PC-9 (cell line): ENCODE results near the gene ZBTB9. TPM values are rescaled to one million over a fixed set of nuclear protein-coding genes. Genes with fewer than 3 reads are reported as not detected.

Experiments used
- BruUV-seq: library from RNA; stranded (reverse); fragments of 400-500 nt; replicated peaks from 2 replicates; lab custom pipeline; 2021; lab: Mats Ljungman, UMichigan
- CTCF ChIA-PET: fragments of 300-600 bp; sonication (Branson Sonifier 250); formaldehyde crosslinking; loops from one replicate; lab custom pipeline; 2022; ENCODE audit warnings: antibody characterized with exemption; lab: Charles Lee
- POLR2A ChIA-PET: fragments of 300-600 bp; sonication (Branson Sonifier 250); formaldehyde crosslinking; loops from one replicate; lab custom pipeline; 2022; ENCODE audit warnings: antibody characterized with exemption; ENCODE audit not compliant: unreplicated experiment; lab: Charles Lee
- DNase-seq, 2 experiments: peaks; one replicate each; pipeline versions ENCODE4 v3.0.0 to v3.0.0-alpha.2; 2015 to 2022; ENCODE audit warnings: mixed read lengths in 1 of 2
- H2AFZ ChIP-seq: fragments of 200-600 bp; sonication (generic); 2 replicates; pipeline ENCODE4 v1.8.1; 2017; ENCODE audit warnings: antibody characterized with exemption
- H3F3A ChIP-seq: fragments of 200-600 bp; sonication (generic); 2 replicates; pipeline ENCODE4 v1.8.1; 2017; ENCODE audit warnings: antibody characterized with exemption, mild to moderate bottlenecking, low read depth; ENCODE audit not compliant: insufficient read depth
- H3K27ac ChIP-seq: fragments of 200-600 bp; sonication (generic); 2 replicates; pipeline ENCODE4 v1.6.1; 2016; ENCODE audit warnings: mixed run types
- H3K27me3 ChIP-seq: fragments of 200-600 bp; sonication (generic); 2 replicates; pipeline ENCODE4 v1.6.1; 2016; ENCODE audit warnings: low read depth, mixed run types; ENCODE audit not compliant: insufficient read depth
- H3K36me3 ChIP-seq: fragments of 200-600 bp; sonication (generic); 2 replicates; pipeline ENCODE4 v1.6.1; 2016; ENCODE audit warnings: low read depth, mixed run types
- H3K4me1 ChIP-seq: fragments of 200-600 bp; sonication (generic); replicated peaks from 2 replicates; pipeline ENCODE4 v1.6.1; 2016; ENCODE audit warnings: mixed run types; ENCODE audit not compliant: insufficient read depth
- H3K4me2 ChIP-seq: fragments of 200-600 bp; sonication (generic); 2 replicates; pipeline ENCODE4 v1.6.1; 2017; ENCODE audit warnings: mixed run types
- H3K4me3 ChIP-seq: fragments of 200-600 bp; sonication (generic); 2 replicates; pipeline ENCODE4 v1.6.1; 2016; ENCODE audit warnings: mixed run types
- H3K79me2 ChIP-seq: fragments of 200-600 bp; sonication (generic); 2 replicates; pipeline ENCODE4 v1.6.1; 2017; ENCODE audit warnings: low read depth, mixed run types
- H3K9me2 ChIP-seq: fragments of 200-600 bp; sonication (generic); 2 replicates; pipeline ENCODE4 v1.8.1; 2017; ENCODE audit warnings: mild to moderate bottlenecking; ENCODE audit not compliant: insufficient read depth
- H3K9me3 ChIP-seq: fragments of 200-600 bp; sonication (generic); 2 replicates; pipeline ENCODE4 v1.8.1; 2016; ENCODE audit warnings: low read depth; ENCODE audit not compliant: insufficient read depth
- H4K20me1 ChIP-seq: fragments of 200-600 bp; sonication (generic); 2 replicates; pipeline ENCODE4 v1.8.1; 2017; ENCODE audit not compliant: insufficient read depth
- EZH2 ChIP-seq: fragments of 200-600 bp; sonication (generic); IDR thresholded peaks from 2 replicates; pipeline ENCODE4 v1.8.0; 2017; ENCODE audit warnings: antibody characterized with exemption, low read depth
- intact Hi-C: fragments of 100-400 bp; cut with micrococcal nuclease; formaldehyde crosslinking; loops from one replicate; pipeline ENCODE4 v1.10.0; 2022; ENCODE audit not compliant: unreplicated experiment
- total RNA-seq: library from RNA; stranded (reverse); gene quantifications from 2 replicates; pipeline ENCODE4 v1.2.3, GENCODE V29; 2021
- TF ChIP-seq, protein P1 (sequence below): fragments of 200-600 bp; sonication (generic); conservative IDR thresholded peaks from 2 replicates; pipeline ENCODE4 v1.6.1; 2017; ENCODE audit warnings: mixed run types, antibody characterized with exemption, mild to moderate bottlenecking, moderate library complexity

Gene ZBTB9
- total RNA-seq, 1 experiment from 2014 or later = 7.9 TPM

DNA sequence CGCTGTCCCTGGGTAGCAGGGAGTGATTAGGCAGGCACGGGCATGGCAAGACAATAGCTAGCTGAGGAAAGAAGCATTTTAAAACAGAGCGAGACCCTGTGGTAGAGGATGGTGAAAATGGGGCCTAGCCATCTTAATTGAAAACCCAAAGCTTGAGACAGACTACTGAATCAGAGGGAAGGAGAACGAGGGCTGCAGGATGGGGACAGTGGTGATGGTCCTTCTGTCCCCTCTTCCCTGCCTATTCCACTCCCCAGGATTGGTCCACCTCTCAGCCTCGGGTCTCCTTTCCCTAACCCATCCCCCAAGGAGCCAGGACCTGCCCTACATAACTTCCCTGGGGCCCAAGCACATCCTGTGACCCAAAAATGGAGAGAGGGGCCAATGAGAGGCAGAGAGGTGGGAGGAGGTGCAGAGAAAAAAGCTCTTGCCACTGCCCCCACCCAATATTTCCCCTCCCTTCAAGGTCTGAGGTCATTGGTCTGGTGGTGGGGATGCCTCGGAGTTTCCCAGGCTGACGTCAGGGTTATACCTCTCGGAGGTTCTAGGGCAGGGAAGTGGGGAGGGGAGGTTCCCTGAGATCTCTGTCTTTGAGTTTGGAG, 35.6 kb upstream of the ZBTB9 start:
- POLR2A ChIA-PET = interaction anchor here (0.5 to 0.8 kb wide), 4 partner anchors 9 to 1300 kb away, joined by 3 to 9 read pairs (median 6); no protein-coding TSS in a partner anchor
- peaks cover 13% of the 10 kb centered on the region for H3F3A ChIP-seq

DNA sequence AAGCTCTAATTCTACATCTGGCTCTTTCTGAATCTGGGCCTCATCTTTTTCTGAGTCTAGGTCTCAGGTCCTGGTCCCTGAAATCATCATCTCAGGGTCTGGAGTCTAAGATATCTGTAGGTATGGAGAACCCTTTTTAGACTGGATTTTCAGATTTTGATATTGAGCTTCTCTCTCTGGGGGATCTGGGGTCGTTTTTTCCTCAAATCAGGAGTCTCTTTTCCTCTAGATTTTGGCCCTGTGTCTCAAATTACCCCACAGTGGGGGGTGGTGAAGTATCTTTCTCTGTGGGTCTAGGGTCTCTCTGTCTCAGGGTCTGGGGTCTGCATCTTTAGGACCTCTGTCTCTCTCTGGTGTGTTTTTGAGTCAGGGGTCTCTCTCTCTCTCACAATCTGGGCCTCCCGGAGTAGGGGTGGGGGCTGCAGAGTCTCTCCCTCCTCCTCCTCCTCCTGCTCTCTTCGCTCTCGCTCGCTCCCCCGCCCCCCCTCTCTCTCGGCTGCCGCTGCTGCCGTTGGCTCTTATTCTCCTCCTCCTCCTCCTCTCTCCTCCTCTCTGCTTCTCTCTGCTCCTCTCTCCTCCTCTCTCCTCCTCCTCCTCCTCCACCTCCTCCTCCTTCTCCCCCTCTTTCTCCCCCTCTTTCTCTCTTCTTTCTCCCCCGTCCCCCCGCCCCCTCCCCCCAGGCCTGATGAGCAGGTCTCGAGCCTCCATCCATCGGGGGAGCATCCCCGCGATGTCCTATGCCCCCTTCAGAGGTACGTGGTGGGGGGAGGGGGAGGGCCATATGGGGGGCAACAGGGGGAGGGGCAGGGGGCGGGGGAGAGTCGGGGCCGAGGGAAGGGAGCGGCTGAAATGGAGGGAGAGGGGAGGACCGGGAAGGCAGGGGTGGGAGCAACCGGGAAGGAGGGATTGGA, 34.5 kb upstream of the ZBTB9 start, which contains the start of gene SYNGAP1:
Gene SYNGAP1 (plus strand): TSS at position 486 of the 911 bp plus-strand sequence. CDS start 200 bp downstream, at position 686.
- DNase-seq = no peak
- no peak within 1 kb of the TSS for H2AFZ ChIP-seq
- H3K27ac ChIP-seq = peak within 1 kb of the TSS; percentile 74; the same call in 1 of the 2 replicates
- intact Hi-C loops = loop anchor here (10.0 kb wide), 1 partner anchor 215 kb away; the partner anchor contains the start of genes HSD17B8, RING1, RXRB and SLC39A7
- no peaks in the 10 kb centered on the region for H4K20me1 ChIP-seq
- no TSS peak for BruUV-seq
- ChIA-PET CTCF (no interaction called here), POLR2A (no interaction called here)
- no peaks in the 10 kb centered on the region for H3K9me3 ChIP-seq
- H3K79me2 ChIP-seq = peaks cover 26% of the 10 kb centered on the region
- TF ChIP-seq, protein P1, sequence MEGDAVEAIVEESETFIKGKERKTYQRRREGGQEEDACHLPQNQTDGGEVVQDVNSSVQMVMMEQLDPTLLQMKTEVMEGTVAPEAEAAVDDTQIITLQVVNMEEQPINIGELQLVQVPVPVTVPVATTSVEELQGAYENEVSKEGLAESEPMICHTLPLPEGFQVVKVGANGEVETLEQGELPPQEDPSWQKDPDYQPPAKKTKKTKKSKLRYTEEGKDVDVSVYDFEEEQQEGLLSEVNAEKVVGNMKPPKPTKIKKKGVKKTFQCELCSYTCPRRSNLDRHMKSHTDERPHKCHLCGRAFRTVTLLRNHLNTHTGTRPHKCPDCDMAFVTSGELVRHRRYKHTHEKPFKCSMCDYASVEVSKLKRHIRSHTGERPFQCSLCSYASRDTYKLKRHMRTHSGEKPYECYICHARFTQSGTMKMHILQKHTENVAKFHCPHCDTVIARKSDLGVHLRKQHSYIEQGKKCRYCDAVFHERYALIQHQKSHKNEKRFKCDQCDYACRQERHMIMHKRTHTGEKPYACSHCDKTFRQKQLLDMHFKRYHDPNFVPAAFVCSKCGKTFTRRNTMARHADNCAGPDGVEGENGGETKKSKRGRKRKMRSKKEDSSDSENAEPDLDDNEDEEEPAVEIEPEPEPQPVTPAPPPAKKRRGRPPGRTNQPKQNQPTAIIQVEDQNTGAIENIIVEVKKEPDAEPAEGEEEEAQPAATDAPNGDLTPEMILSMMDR = no peak
- TF ChIP-seq EZH2 = no peak
- H3K4me3 ChIP-seq = peak within 1 kb of the TSS; percentile 48; the same call in 1 of the 2 replicates
- H3K4me1 ChIP-seq = peaks cover 23% of the 10 kb centered on the region
- H3K4me2 ChIP-seq = peak within 1 kb of the TSS; percentile 79
- peaks cover 21% of the 10 kb centered on the region for H3K27me3 ChIP-seq
- no peaks in the 10 kb centered on the region for H3K9me2 ChIP-seq
- H3K36me3 ChIP-seq = 0 out of 2 replicates have a peak, but pooled peaks cover 6% of the 10 kb centered on the region
- H3F3A ChIP-seq = peaks cover 17% of the 10 kb centered on the region

More for the DNA sequence above, 35.6 kb upstream of the ZBTB9 start:
- Histone ChIP-seq H3K27ac (peak overlapping the region; percentile 74), H3K27me3 (peaks cover 21% of the 10 kb centered on the region), H3K9me3 (no peaks in the 10 kb centered on the region), H3K4me1 (peaks cover 15% of the 10 kb centered on the region), H4K20me1 (no peaks in the 10 kb centered on the region), H3K4me2 (peak overlapping the region; percentile 79), H3K9me2 (no peaks in the 10 kb centered on the region), H3K4me3 (peak overlapping the region; percentile 48; the same call in 1 of the 2 replicates), H3K79me2 (peaks cover 26% of the 10 kb centered on the region), H3K36me3 (0 out of 2 replicates have a peak, but pooled peaks cover 6% of the 10 kb centered on the region), H2AFZ (peak overlapping the region; percentile 82)
- intact Hi-C loops = loop anchor here (1.0 to 10.0 kb wide), 2 partner anchors 95 to 214 kb away; partner anchors contain the start of genes HSD17B8, RING1, RXRB and SLC39A7
- BruUV-seq = TSS peak; percentile 88
- CTCF ChIA-PET = no interaction called here
- TF ChIP-seq, protein P1 = no peak
- TF ChIP-seq EZH2 = no peak
- DNase-seq = no peak
